Keratinocyte (primary cell): ENCODE results near the gene GPR137B. TPM values are rescaled to one million over a fixed set of nuclear protein-coding genes. Genes with fewer than 3 reads are reported as not detected.

Source experiments
- DNase-seq: peaks from one replicate; pipeline ENCODE4 v3.0.0-alpha.2; 2011; ENCODE audit warnings: low read depth, missing footprints, low spot score
- FAIRE-seq: peaks from 2 replicates; lab custom pipeline; 2011; peaks lifted over from hg19 to GRCh38; lab: Jason Lieb, UNC
- H2AFZ ChIP-seq: 2 replicates; pipeline ENCODE4 v1.6.0; 2012; ENCODE audit warnings: low read length, control low read depth, inconsistent platforms; ENCODE audit not compliant: control insufficient read depth
- H3K27ac ChIP-seq: 2 replicates; pipeline ENCODE4 v1.5.1; 2011; ENCODE audit warnings: low read length; ENCODE audit not compliant: control insufficient read depth, insufficient read depth
- H3K27me3 ChIP-seq: 3 replicates; pipeline ENCODE4 v1.6.0; 2011; ENCODE audit warnings: low read length; ENCODE audit not compliant: control insufficient read depth, insufficient read depth; ENCODE audit errors: extremely low read depth
- H3K36me3 ChIP-seq, 2 experiments: 2 replicates in 1 of 2; 3 replicates in 1 of 2; pipeline ENCODE4 v1.5.1; 2011; ENCODE audit warnings: low read length in 2 of 2, mild to moderate bottlenecking in 1 of 2; ENCODE audit not compliant: control insufficient read depth in 2 of 2, insufficient read depth in 2 of 2; ENCODE audit errors: extremely low read depth in 1 of 2
- H3K4me1 ChIP-seq: 3 replicates; pipeline ENCODE4 v1.5.1; 2011; ENCODE audit warnings: low read length; ENCODE audit not compliant: control insufficient read depth, insufficient read depth; ENCODE audit errors: extremely low read depth
- H3K4me2 ChIP-seq: 3 replicates; pipeline ENCODE4 v1.6.0; 2011; ENCODE audit warnings: low read depth, low read length; ENCODE audit not compliant: control insufficient read depth, insufficient read depth; ENCODE audit errors: extremely low read depth
- H3K4me3 ChIP-seq, 3 experiments: fragments of 200-600 bp in 1 of 3; sonication (generic) in 1 of 3; 2 replicates in 2 of 3; 3 replicates in 1 of 3; pipeline ENCODE4 v1.5.1; 2011 to 2016; ENCODE audit warnings: low read length in 3 of 3, mild to moderate bottlenecking in 3 of 3, control low read depth in 2 of 3, inconsistent platforms in 1 of 3, low read depth in 1 of 3, mixed read lengths in 1 of 3, mixed run types in 1 of 3, moderate library complexity in 1 of 3; ENCODE audit not compliant: control insufficient read depth in 2 of 3, insufficient read depth in 2 of 3; ENCODE audit errors: extremely low read depth in 1 of 3
- H3K79me2 ChIP-seq: 2 replicates; pipeline ENCODE4 v1.6.0; 2012; ENCODE audit warnings: low read length; ENCODE audit not compliant: control insufficient read depth, insufficient read depth
- H3K9ac ChIP-seq: 3 replicates; pipeline ENCODE4 v1.6.0; 2011; ENCODE audit warnings: low read length; ENCODE audit not compliant: control insufficient read depth, insufficient read depth; ENCODE audit errors: extremely low read depth
- H3K9me1 ChIP-seq: 3 replicates; pipeline ENCODE4 v1.6.0; 2011; ENCODE audit warnings: low read length; ENCODE audit not compliant: control insufficient read depth, insufficient read depth; ENCODE audit errors: extremely low read depth
- H3K9me3 ChIP-seq: 2 replicates; pipeline ENCODE4 v1.5.1; 2012; ENCODE audit warnings: low read depth, low read length; ENCODE audit not compliant: control insufficient read depth
- H4K20me1 ChIP-seq: 3 replicates; pipeline ENCODE4 v1.6.0; 2011; ENCODE audit warnings: low read length; ENCODE audit not compliant: control insufficient read depth, insufficient read depth; ENCODE audit errors: extremely low read depth
- EZH2 ChIP-seq: IDR thresholded peaks from one replicate; pipeline ENCODE4 v1.6.1; 2012; ENCODE audit warnings: inconsistent platforms, mild to moderate bottlenecking, low read length, moderate library complexity
- dilution Hi-C: fragments of 300-500 bp; cut with MboI; formaldehyde crosslinking; loops from one replicate; pipeline ENCODE4 v1.7.0; 2020; ENCODE audit warnings: low sequenced_read_pairs; ENCODE audit not compliant: extremely low pct_ligation_motif_present
- polyA plus RNA-seq, 5 experiments: library from polyadenylated mRNA; depleted of rRNA in 3 of 5; stranded (reverse) in 3 of 5; stranded (forward) in 1 of 5; unstranded in 1 of 5; fragments of >200 nt; gene quantifications; 1 replicate in 1 of 5; 2 replicates in 3 of 5; 3 replicates in 1 of 5; pipeline versions ENCODE4 v1.2.1 to v1.2.3, GENCODE V29; 2011 to 2012; ENCODE audit warnings: missing spikeins in 2 of 5, low read depth in 1 of 5, low replicate concordance in 1 of 5
- TF ChIP-seq, protein P1 (sequence below), 3 experiments: IDR thresholded peaks in 1 of 3; conservative IDR thresholded peaks in 1 of 3; optimal IDR thresholded peaks in 1 of 3; 2 replicates in 2 of 3; 3 replicates in 1 of 3; pipeline versions ENCODE3 to v1.5.1; 2011; ENCODE audit warnings: low read length in 3 of 3, mild to moderate bottlenecking in 3 of 3, moderate library complexity in 2 of 3, control low read depth in 1 of 3, inconsistent platforms in 1 of 3; ENCODE audit not compliant: insufficient read depth in 2 of 3; ENCODE audit errors: extremely low read depth in 1 of 3

Gene GPR137B
- polyA plus RNA-seq, 1 donor (not counting 4 experiments of a cell fraction or from before 2014, with no cell fraction given): 7.1 TPM

- Histone ChIP-seq H3K4me3 (no peak overlapping the region), H4K20me1 (no peaks in the 10 kb centered on the region), H3K36me3 (no peaks in the 10 kb centered on the region), H3K27ac (no peak overlapping the region), H3K4me1 (peaks cover 10% of the 10 kb centered on the region), H3K4me2 (no peak overlapping the region), H3K9me1 (no peaks in the 10 kb centered on the region), H3K9ac (no peak overlapping the region), H3K27me3 (peaks cover 4% of the 10 kb centered on the region), H3K9me3 (no peaks in the 10 kb centered on the region), H3K79me2 (peaks cover under 1% of the 10 kb centered on the region), H2AFZ (no peak overlapping the region)
- no peak for TF ChIP-seq EZH2
- TF ChIP-seq, protein P1, sequence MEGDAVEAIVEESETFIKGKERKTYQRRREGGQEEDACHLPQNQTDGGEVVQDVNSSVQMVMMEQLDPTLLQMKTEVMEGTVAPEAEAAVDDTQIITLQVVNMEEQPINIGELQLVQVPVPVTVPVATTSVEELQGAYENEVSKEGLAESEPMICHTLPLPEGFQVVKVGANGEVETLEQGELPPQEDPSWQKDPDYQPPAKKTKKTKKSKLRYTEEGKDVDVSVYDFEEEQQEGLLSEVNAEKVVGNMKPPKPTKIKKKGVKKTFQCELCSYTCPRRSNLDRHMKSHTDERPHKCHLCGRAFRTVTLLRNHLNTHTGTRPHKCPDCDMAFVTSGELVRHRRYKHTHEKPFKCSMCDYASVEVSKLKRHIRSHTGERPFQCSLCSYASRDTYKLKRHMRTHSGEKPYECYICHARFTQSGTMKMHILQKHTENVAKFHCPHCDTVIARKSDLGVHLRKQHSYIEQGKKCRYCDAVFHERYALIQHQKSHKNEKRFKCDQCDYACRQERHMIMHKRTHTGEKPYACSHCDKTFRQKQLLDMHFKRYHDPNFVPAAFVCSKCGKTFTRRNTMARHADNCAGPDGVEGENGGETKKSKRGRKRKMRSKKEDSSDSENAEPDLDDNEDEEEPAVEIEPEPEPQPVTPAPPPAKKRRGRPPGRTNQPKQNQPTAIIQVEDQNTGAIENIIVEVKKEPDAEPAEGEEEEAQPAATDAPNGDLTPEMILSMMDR (optimal IDR thresholded peaks at IDR 0.05 in 1 of 3, IDR thresholded peaks at IDR 0.05 in 1 of 3, conservative IDR thresholded peaks at IDR 0.05 in 1 of 3; ENCODE audit: extremely low read depth in 1 of 3, insufficient read depth in 2 of 3, low read length in 3 of 3): no peak
- no peak for FAIRE-seq
- no peak for DNase-seq
- dilution Hi-C loops: no loop called here
Observed at GRCh38 chr1:236144446-236145150, 2.3 kb downstream of the GPR137B start.

DNA sequence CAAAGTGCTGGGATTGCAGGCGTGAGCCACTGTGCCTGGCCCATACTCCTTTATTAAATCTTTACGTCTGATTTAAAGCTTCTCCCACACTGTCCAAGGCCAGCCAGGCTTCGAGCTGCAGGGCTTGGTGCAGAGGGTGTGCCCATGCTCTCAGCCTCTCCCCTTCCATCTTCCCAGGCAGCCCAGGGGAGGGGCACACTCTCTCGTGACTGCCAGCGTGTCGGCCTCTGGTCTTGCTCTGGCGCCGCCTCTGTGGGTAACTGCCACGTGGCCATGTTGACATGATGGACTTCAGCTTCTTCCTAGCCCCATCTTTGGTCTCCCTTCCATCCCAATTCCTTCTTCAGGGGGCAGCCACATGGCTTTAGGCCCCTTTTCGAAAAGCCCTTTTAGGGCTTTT is 4.7 kb downstream of the GPR137B start:
- H3K9me1 ChIP-seq: no peaks in the 10 kb centered on the region
- peaks cover 10% of the 10 kb centered on the region for H3K4me1 ChIP-seq
- H3K36me3 ChIP-seq: no peaks in the 10 kb centered on the region
- no peak overlapping the region for H3K4me2 ChIP-seq
- dilution Hi-C loops: no loop called here
- H3K79me2 ChIP-seq: peaks cover 5% of the 10 kb centered on the region
- H3K27me3 ChIP-seq: no peaks in the 10 kb centered on the region
- H2AFZ ChIP-seq: no peak overlapping the region
- TF ChIP-seq, protein P1 (optimal IDR thresholded peaks at IDR 0.05 in 1 of 3, IDR thresholded peaks at IDR 0.05 in 1 of 3, conservative IDR thresholded peaks at IDR 0.05 in 1 of 3; ENCODE audit: extremely low read depth in 1 of 3, insufficient read depth in 2 of 3, low read length in 3 of 3): no peak
- no peak for TF ChIP-seq EZH2
- no peak overlapping the region for H3K27ac ChIP-seq
- no peak overlapping the region for H3K9ac ChIP-seq
- no peak for DNase-seq
- H3K4me3 ChIP-seq: no peak overlapping the region
- no peaks in the 10 kb centered on the region for H3K9me3 ChIP-seq
- no peak for FAIRE-seq
- H4K20me1 ChIP-seq: no peaks in the 10 kb centered on the region
